HAP-1 (cell line): ENCODE results near the gene ADAMTS6.
A peak's percentile ranks its signal among the peaks of the same experiment; 100 is the strongest.

Experiments
- DNase-seq, 2 experiments: peaks; one replicate each; pipeline ENCODE4 v3.0.0-alpha.2; 2016 to 2020; ENCODE audit warnings: low spot score in 2 of 2
- H3K27me3 ChIP-seq: fragments of 250-450 bp; sonication (Bioruptor Pico); 2 replicates; pipeline ENCODE4 v1.5.1; 2020; ENCODE audit warnings: low read depth, mild to moderate bottlenecking, moderate library complexity
- H3K36me3 ChIP-seq: fragments of 250-450 bp; sonication (Bioruptor Pico); replicated peaks from 2 replicates; pipeline ENCODE4 v1.5.1; 2020; ENCODE audit warnings: mild to moderate bottlenecking
- H3K4me1 ChIP-seq: fragments of 250-450 bp; sonication (Bioruptor Pico); 2 replicates; pipeline ENCODE4 v1.5.1; 2020; ENCODE audit warnings: mild to moderate bottlenecking
- H3K4me3 ChIP-seq: fragments of 250-450 bp; sonication (Bioruptor Pico); 2 replicates; pipeline ENCODE4 v1.5.1; 2020; ENCODE audit warnings: mild to moderate bottlenecking, moderate library complexity
- H3K9me3 ChIP-seq: fragments of 250-450 bp; sonication (Bioruptor Pico); 2 replicates; pipeline ENCODE4 v1.5.1; 2020; ENCODE audit warnings: mild to moderate bottlenecking, moderate library complexity
- in situ Hi-C: fragments of 300-500 bp; cut with MboI; formaldehyde crosslinking; loops from 3 replicates; pipeline ENCODE4 v1.14.3; 2020; ENCODE audit warnings: low sequenced_read_pairs, inconsistent platforms, mixed read lengths

ADAMTS6 gene

DNA sequence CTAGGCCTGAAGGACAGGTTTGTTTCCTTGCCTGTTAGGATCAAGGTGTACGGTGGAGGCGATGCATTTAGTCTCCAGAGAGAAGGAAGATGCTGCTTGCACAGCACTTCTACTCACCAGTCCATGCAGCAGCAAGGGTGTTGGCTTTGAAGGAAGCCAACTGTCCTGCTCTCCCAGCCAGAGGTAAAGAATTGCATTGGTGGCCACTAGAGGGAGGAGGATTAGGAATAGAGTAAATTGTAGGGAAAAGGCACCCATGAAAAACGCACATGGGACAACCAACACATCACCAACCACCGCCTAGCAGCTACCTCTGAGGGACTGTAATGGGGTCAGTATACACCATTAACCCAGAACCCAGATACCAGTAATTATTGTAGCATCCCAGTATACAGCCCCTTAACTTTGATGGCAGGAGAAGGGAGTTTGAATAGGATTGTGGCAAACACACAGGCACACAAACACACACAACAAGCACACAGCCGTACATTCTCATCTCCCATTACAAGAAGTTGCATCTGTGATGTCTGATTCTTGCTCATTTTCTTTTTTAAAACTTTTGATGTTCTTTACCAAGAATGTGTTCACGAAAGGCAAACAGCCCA, 267.7 kb downstream of the ADAMTS6 start:
- H3K36me3 ChIP-seq = no peaks in the 10 kb centered on the region
- in situ Hi-C loops = no loop called here
- no peaks in the 10 kb centered on the region for H3K9me3 ChIP-seq
- no peak overlapping the region for H3K4me3 ChIP-seq
- DNase-seq = peak; percentile 32 to 34
- H3K4me1 ChIP-seq = no peaks in the 10 kb centered on the region
- no peaks in the 10 kb centered on the region for H3K27me3 ChIP-seq

- Histone ChIP-seq H3K9me3 (no peaks in the 10 kb centered on the region), H3K4me1 (no peaks in the 10 kb centered on the region), H3K36me3 (no peaks in the 10 kb centered on the region), H3K27me3 (peaks cover 5% of the 10 kb centered on the region; the same call in 1 of the 2 replicates), H3K4me3 (no peak overlapping the region)
- no peak for DNase-seq
- in situ Hi-C loops = no loop called here
Measured at GRCh38 chr5:65209341-65209740, 272.4 kb downstream of the ADAMTS6 start.

DNA sequence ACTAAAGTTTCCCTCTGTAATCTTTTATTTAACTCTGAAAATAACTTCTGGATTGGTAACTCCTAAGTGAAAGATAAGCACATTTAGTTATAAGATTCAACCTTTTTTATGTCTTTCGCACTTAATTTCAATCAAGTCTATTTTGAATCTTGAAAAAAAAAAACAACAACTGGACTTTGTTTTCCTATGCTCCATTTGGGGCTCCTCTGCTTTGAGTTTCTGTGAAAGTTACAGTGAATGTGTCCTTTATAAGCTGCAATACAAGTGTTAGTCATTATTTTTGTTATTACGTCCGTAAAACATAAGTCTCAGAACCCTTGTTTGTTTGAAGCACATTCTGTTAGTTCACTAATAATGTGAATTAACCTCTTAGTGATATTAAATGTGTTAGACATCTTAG, 276.8 kb downstream of the ADAMTS6 start:
- no peak overlapping the region for H3K4me3 ChIP-seq
- H3K27me3 ChIP-seq = peaks cover 5% of the 10 kb centered on the region; the same call in 1 of the 2 replicates
- no peaks in the 10 kb centered on the region for H3K4me1 ChIP-seq
- in situ Hi-C loops = no loop called here
- DNase-seq = no peak
- no peaks in the 10 kb centered on the region for H3K36me3 ChIP-seq
- no peaks in the 10 kb centered on the region for H3K9me3 ChIP-seq

DNA sequence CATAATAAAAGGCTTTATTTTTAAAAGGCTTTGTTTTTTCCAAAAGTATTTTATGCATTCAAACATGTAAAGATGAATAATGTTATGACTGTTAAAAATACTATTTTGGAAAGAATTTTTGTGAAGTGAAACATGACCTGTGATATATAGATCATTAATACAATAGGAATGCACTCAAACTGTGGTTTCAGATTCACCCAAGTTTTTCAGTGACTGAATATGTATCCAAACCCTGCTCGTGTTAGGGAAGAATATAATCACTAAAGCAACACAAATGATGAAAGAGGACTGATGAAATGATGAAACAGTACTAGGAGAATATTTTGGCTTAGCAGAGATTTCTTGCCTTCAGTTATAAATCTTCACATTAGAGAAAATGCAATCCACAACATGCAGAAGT, 278.0 kb downstream of the ADAMTS6 start:
- no peaks in the 10 kb centered on the region for H3K9me3 ChIP-seq
- in situ Hi-C loops = no loop called here
- H3K4me3 ChIP-seq = no peak overlapping the region
- no peaks in the 10 kb centered on the region for H3K36me3 ChIP-seq
- peaks cover 5% of the 10 kb centered on the region; the same call in 1 of the 2 replicates for H3K27me3 ChIP-seq
- H3K4me1 ChIP-seq = no peaks in the 10 kb centered on the region
- DNase-seq = no peak

- in situ Hi-C loops = no loop called here
- Histone ChIP-seq H3K4me1 (no peaks in the 10 kb centered on the region), H3K27me3 (no peaks in the 10 kb centered on the region), H3K4me3 (no peak overlapping the region), H3K9me3 (no peaks in the 10 kb centered on the region), H3K36me3 (no peaks in the 10 kb centered on the region)
- DNase-seq = no peak
Measured at GRCh38 chr5:65199993-65200675, 281.6 kb downstream of the ADAMTS6 start.

GRCh38 chr5:65198456-65199120, 283.1 kb downstream of the ADAMTS6 start:
- in situ Hi-C loops = no loop called here
- Histone ChIP-seq H3K9me3 (no peaks in the 10 kb centered on the region), H3K4me3 (no peak overlapping the region), H3K36me3 (no peaks in the 10 kb centered on the region), H3K27me3 (no peaks in the 10 kb centered on the region), H3K4me1 (no peaks in the 10 kb centered on the region)
- DNase-seq = no peak

GRCh38 chr5:65197531-65198455, 283.9 kb downstream of the ADAMTS6 start:
- no peak for DNase-seq
- in situ Hi-C loops = no loop called here
- no peaks in the 10 kb centered on the region for H3K4me1 ChIP-seq

DNA sequence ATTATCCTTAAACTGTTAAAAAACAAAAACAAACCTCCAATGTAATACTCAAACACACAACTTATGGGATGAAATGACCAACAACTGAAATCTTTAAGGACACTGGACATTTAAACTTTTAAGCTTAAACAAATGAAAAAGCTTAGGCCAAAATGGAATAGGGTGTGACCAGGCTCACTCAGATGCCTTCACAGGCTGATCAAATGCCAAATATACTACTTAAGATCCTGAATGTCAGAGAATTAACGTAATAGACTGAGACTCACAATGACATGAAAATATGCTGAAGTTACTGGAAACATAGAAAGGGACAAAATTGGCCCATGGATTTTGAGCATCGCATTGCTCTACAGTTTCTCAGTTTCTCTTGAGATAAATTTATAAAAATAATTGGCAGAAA, 286.8 kb downstream of the ADAMTS6 start:
- Histone ChIP-seq H3K4me1 (no peaks in the 10 kb centered on the region), H3K27me3 (peaks cover 2% of the 10 kb centered on the region; the same call in 1 of the 2 replicates), H3K36me3 (no peaks in the 10 kb centered on the region), H3K9me3 (no peaks in the 10 kb centered on the region), H3K4me3 (no peak overlapping the region)
- in situ Hi-C loops = no loop called here
- DNase-seq = no peak

More at GRCh38 chr5:65197531-65198455, 283.9 kb downstream of the ADAMTS6 start:
- no peaks in the 10 kb centered on the region for H3K36me3 ChIP-seq
- no peaks in the 10 kb centered on the region for H3K9me3 ChIP-seq
- H3K27me3 ChIP-seq = 0 out of 2 replicates have a peak, but pooled peaks cover 2% of the 10 kb centered on the region
- no peak overlapping the region for H3K4me3 ChIP-seq

DNA sequence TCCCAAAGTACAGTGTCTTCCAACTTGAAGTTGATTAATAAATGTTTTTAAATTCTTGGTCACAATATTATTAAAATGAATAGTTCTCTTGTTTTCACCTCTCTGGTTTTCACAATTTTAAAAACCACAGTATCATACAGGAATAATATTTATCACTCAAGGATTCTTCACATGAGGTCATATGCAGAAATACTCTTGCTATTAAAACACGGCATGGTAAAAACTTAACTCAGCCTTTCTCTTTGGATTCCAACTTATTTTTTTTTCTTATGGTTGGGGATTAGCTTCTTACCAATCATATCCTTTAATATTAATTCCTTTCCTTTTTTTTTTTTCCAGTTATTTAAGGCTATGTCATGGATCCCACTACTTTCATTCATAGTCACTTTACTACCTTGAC, 289.4 kb downstream of the ADAMTS6 start:
- H3K4me1 ChIP-seq = no peaks in the 10 kb centered on the region
- H3K36me3 ChIP-seq = no peaks in the 10 kb centered on the region
- H3K4me3 ChIP-seq = no peak overlapping the region
- H3K9me3 ChIP-seq = no peaks in the 10 kb centered on the region
- DNase-seq = no peak
- in situ Hi-C loops = no loop called here
- peaks cover 2% of the 10 kb centered on the region; the same call in 1 of the 2 replicates for H3K27me3 ChIP-seq

- H3K4me3 ChIP-seq = no peak overlapping the region
- H3K27me3 ChIP-seq = peaks cover 2% of the 10 kb centered on the region; the same call in 1 of the 2 replicates
- no peaks in the 10 kb centered on the region for H3K9me3 ChIP-seq
- no peaks in the 10 kb centered on the region for H3K4me1 ChIP-seq
- in situ Hi-C loops = no loop called here
- no peak for DNase-seq
- H3K36me3 ChIP-seq = no peaks in the 10 kb centered on the region
Measured at GRCh38 chr5:65191554-65192135, 290.1 kb downstream of the ADAMTS6 start.

DNA sequence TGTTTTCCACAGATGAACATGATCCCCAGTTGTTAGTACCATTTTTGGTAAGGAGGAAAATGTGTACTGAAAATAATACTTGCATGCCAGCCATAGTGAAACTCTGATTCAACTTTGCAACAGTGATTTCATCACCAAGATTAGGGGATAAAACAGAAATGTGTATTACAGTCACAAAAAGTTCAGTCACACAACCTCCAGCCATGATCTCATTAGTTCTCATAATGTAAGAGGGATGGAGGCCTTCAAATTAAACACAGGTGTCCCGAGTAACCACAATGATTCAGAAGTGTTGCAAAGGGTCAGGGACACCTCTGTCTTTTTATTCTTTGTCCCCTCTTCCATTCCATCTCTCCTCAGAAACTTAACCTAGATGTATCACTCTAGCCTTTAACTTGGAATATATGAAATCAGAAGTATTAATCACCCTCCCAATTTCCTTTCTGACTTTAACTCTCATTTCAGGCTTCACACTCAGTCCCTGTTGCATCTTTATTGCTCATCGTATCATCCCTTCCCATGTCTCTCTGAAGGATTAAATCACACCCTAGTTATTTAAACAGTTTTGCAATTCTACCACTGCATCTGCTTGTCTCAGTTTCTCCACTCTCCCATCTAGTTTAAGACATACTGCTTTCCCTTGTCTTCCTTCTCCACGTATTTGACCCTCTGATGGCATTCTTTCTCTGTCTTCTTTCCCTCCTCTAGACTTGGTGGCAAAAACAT, 291.2 kb downstream of the ADAMTS6 start:
- Histone ChIP-seq H3K4me1 (0 out of 2 replicates have a peak, but pooled peaks cover under 1% of the 10 kb centered on the region), H3K4me3 (no peak overlapping the region), H3K9me3 (no peaks in the 10 kb centered on the region), H3K36me3 (no peaks in the 10 kb centered on the region), H3K27me3 (peaks cover 2% of the 10 kb centered on the region; the same call in 1 of the 2 replicates)
- in situ Hi-C loops = no loop called here
- DNase-seq = no peak

DNA sequence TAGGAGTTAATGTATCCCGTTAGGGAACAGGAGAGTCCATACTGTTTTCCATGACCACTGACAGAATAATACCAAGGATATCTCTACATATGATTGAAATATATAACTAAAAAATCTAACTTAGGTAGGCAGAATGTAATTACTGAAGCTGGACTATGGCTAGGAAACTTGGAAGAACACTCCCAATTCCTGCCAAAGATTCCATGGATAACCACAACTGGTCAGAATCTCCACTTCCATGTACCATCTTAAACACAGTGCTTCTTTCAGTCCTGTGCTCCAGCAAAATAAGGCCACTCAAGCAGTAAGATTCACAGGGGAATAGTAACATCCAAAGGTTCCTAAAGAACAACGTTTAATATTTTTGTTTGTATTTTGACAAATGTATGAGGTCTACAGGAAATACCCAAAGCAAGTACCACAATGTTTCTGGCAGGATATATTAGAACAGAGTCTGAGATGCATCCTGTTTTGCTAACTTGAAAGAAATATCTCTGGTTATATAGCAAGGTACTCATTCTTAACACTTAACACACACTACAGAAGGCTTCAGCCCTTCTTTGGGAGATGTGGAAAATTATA, 295.0 kb downstream of the ADAMTS6 start:
- H3K27me3 ChIP-seq = no peaks in the 10 kb centered on the region; the same call in 1 of the 2 replicates
- H3K9me3 ChIP-seq = no peaks in the 10 kb centered on the region
- DNase-seq = no peak
- H3K4me3 ChIP-seq = no peak overlapping the region
- no peaks in the 10 kb centered on the region for H3K36me3 ChIP-seq
- in situ Hi-C loops = no loop called here
- peaks cover 11% of the 10 kb centered on the region for H3K4me1 ChIP-seq
